ENCODE data around the gene RBM11.

Gene RBM11

GRCh38 chr21:14235101-14235500, 19.1 kb downstream of the RBM11 start:
- no peak overlapping the region for H3K27ac ChIP-seq
- TF ChIP-seq CTCF (conservative IDR thresholded peaks at IDR 0.05) (no peak), ZFX (IDR thresholded peaks at IDR 0.05) (no peak)

GRCh38 chr21:14236180-14236579, 20.2 kb downstream of the RBM11 start:
- no peak for TF ChIP-seq ZFX (IDR thresholded peaks at IDR 0.05)
- no peak for TF ChIP-seq CTCF (conservative IDR thresholded peaks at IDR 0.05)
- no peak overlapping the region for H3K27ac ChIP-seq

GRCh38 chr21:14239281-14239680, 23.3 kb downstream of the RBM11 start:
- H3K27ac ChIP-seq = no peak overlapping the region
- TF ChIP-seq ZFX (IDR thresholded peaks at IDR 0.05) (no peak), CTCF (conservative IDR thresholded peaks at IDR 0.05) (no peak)

GRCh38 chr21:14241297-14241696, 25.3 kb downstream of the RBM11 start:
- no peak overlapping the region for H3K27ac ChIP-seq
- no peak for TF ChIP-seq CTCF (conservative IDR thresholded peaks at IDR 0.05)
- TF ChIP-seq ZFX (IDR thresholded peaks at IDR 0.05) = no peak

GRCh38 chr21:14243461-14243860, 27.5 kb downstream of the RBM11 start:
- TF ChIP-seq ZFX (IDR thresholded peaks at IDR 0.05) (no peak), CTCF (conservative IDR thresholded peaks at IDR 0.05) (no peak)
- H3K27ac ChIP-seq = no peak overlapping the region

GRCh38 chr21:14243874-14244273, 27.9 kb downstream of the RBM11 start:
- H3K27ac ChIP-seq = no peak overlapping the region
- no peak for TF ChIP-seq CTCF (conservative IDR thresholded peaks at IDR 0.05)

- TF ChIP-seq ZFX (IDR thresholded peaks at IDR 0.05) = no peak
- no peak for TF ChIP-seq CTCF (conservative IDR thresholded peaks at IDR 0.05)
- H3K27ac ChIP-seq = no peak overlapping the region
Observed at GRCh38 chr21:14244911-14245310, 29.0 kb downstream of the RBM11 start.

All from C4-2B (cell line).